Stimulated activated CD8-positive, alpha-beta memory T cell treated with anti-CD3 and anti-CD28 coated beads, Interleukin-15, amount 100 ng/mL, for 1 hour (primary cell): Measurements from ENCODE around the gene GRID1.
"Not testable (repeated sequence)": the region's sequence is repeated elsewhere in the genome, so short reads cannot be mapped to it uniquely, and the experiment has no call there.

Experiments used
- DNase-seq: peaks from one replicate; pipeline ENCODE4 v3.0.0-alpha.2; 2020; ENCODE audit warnings: low read depth

Gene GRID1

DNA sequence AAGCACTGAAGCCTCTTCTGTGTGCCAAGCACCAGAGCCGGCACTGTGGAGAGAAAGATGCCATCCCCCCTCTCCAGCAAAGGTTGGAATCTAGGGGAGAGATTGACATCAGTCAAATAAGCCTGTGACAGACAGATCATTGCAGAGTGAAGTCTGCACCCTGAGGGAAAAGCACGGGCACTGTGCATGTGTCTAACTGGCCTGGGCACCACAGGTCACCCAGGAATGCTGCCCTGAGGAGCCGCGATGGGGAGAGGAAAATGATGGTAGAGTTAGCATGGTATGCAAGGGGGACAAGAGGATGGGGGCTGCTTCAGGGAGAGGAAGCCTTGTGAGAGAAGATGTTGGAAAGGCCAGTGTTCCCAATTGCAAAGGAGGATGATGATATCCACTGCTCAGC lies 261.0 kb downstream of the GRID1 start:
- DNase-seq, result no peak

DNA sequence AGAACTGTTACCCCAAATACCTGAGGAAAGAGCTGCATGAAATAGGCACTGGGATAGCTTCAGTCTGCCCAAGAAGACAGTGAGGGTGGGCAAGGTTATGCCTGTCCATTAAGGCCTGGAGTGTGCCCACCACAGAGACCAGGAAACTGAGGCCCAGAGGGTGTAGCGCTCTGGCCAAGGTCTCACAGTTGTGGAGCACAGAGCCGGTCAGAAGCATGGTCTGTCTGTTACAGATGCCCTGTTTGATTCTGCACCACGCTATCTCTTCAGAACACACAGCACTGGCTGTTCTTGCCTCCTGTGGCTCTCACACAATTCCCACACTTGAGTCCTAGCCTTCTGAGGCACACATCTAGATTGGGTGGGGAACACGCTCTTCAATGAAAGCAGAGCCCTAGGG lies 261.4 kb downstream of the GRID1 start:
- DNase-seq, result no peak

GRCh38 chr10:86104611-86105145 lies 261.9 kb downstream of the GRID1 start:
- DNase-seq, result no peak

DNA sequence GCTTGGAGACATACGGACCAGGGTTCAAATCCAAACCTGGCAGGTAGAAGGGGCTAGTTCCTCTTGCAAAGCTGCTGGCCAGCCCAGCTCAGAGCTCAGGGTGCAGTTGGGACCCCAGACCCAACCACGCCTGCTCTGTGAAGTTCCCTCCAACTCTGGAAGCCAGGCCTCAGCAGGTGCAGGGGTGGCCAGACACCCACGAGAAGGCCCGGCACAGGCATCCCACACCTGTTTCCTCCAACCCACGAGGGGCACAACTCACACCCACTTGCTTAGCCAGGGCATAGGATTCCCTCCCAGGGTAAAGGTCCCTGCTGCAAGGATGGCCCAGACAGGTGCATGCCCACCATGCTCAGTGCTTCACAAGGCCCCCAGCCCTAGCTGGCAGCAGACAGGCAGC lies 262.4 kb downstream of the GRID1 start:
- DNase-seq, result no peak

- DNase-seq, result no peak
These were observed 263.0 kb downstream of the GRID1 start for GRCh38 chr10:86103391-86104101.

- DNase-seq, result no peak
These were observed 264.1 kb downstream of the GRID1 start for GRCh38 chr10:86102451-86102850.

DNA sequence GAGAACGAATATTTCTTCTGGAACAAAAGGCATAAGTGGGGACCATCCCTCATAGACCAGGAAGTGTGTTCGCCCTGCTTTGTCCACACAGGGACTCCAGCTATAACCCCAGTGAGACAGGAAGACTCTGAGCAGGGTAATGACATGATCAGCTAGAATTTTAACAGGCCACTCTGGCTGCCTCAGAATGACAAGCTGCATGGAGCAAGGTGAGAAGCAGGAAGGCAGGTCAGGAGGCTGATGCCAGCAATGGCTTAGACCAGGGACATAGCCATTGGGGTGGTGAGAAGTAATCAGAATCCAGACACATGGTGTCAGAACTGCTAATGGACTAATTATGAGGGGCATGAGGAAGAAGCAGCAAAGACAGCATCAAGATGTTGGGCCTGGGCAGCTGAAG lies 264.6 kb downstream of the GRID1 start:
- no peak for DNase-seq

GRCh38 chr10:86100581-86101061 lies 266.0 kb downstream of the GRID1 start:
- no peak for DNase-seq

GRCh38 chr10:86099542-86100334 lies 266.9 kb downstream of the GRID1 start:
- DNase-seq, result no peak

- no peak for DNase-seq
These were observed 268.3 kb downstream of the GRID1 start for GRCh38 chr10:86098187-86098881.

GRCh38 chr10:86095061-86095460 lies 271.5 kb downstream of the GRID1 start:
- not testable (repeated sequence) for DNase-seq

- not testable (repeated sequence) for DNase-seq
These were observed 274.3 kb downstream of the GRID1 start for GRCh38 chr10:86092311-86092710.

DNA sequence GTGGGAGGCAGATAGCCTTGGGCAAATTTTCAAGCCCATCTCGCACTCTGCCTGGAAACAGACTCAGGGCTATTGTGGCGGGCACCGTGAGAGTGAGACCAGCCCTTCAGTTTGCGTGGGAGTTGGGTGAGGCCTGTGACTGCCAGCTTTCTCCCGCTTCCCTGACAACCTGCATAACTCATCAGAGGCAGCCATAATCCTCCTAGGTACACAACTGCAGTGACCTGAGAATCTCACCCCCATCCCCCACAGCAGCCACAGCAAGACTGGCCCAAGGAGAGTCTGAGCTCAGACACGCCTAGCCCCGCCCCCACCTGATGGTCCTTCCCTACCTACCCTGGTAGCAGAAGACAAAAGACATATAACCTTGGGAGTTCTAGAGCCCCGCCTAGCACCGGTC lies 275.4 kb downstream of the GRID1 start:
- no peak for DNase-seq

DNA sequence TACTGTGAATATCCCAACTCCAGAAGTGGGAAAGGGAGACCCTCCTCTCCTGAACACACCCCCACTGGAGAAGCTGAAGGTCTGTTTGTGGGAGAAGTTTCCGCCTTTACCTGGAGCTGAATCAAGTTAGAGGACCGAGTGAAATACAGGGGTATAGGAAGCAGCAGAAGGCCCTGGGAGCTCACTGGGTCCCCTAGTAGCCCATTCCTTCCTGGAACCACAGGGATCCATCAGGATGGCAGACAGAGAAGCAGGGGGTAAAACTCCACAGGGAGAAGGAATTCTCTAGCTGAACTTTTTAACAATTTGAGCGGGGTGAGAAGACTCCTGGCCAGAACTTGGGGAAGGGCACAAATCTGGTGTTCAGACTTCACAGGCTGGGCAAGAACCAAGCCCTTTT lies 275.8 kb downstream of the GRID1 start:
- DNase-seq, result no peak

- DNase-seq, result no peak
These were observed 278.9 kb downstream of the GRID1 start for GRCh38 chr10:86087716-86088115.

DNA sequence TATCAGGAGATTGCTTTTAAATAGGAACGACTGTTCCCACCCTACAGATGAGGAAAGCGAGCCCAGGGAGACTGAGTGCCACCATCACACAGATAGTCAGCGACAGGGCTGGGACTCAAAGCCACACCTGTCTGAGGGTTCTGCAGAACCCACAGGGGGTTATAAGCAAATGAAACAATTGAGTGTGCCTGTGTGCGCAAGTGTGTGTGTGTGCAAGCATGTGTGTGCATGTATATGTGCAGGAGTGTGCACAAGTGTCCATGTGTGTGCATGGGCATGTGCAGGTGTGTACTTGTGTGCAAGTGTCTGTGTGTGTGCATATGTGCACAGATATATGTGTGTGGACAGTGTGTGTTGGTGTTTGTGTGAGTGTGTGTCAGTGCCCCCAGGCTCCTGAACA lies 280.2 kb downstream of the GRID1 start:
- no peak for DNase-seq

GRCh38 chr10:86085686-86086085 lies 280.9 kb downstream of the GRID1 start:
- no peak for DNase-seq

- DNase-seq, result no peak
These were observed 281.5 kb downstream of the GRID1 start for GRCh38 chr10:86085136-86085535.

GRCh38 chr10:86084585-86084984 lies 282.0 kb downstream of the GRID1 start:
- DNase-seq, result no peak

DNA sequence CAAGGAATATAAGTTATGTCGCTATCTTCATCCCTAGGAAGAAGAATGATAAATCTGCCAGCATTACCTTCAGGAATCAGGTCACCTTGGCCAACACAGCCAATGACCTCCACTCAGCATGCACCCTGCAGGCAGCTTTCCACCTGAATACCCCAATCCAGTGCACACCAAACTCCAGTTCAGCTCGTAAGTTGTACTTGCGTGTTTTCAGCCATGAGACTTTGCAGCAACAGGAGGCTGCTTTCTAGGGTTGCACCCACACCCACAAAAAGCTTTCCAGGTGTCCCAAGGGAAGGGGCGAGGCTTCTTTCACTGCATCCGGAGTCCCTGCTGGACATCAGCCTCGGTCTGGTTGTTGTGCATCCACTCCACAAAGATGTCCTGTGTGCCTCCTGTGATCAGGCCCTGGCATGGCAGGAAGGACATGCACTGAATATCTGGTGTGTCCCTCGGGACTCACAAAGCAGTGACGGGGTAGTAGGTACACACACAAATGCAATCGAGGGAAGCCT lies 282.9 kb downstream of the GRID1 start:
- no peak for DNase-seq

DNA sequence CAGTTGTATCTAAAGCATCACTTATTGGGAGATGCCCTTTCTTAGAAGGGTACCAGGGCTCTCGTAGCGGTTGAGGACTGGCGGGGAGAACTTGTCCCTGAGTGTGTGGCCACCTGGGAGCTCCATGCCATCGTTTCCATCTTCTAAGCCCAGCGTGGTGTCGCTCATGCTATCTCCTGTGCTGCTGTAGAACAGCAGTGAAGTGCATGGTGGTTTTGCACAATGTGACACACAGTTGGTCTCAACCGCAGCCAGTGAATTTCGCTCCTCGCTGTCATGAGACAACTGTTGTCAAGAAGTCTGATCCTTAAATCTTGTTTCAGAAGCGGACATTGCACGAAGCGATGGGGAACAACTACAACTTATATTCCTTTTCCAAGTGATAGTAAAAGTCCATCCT lies 283.4 kb downstream of the GRID1 start:
- DNase-seq, result no peak

DNA sequence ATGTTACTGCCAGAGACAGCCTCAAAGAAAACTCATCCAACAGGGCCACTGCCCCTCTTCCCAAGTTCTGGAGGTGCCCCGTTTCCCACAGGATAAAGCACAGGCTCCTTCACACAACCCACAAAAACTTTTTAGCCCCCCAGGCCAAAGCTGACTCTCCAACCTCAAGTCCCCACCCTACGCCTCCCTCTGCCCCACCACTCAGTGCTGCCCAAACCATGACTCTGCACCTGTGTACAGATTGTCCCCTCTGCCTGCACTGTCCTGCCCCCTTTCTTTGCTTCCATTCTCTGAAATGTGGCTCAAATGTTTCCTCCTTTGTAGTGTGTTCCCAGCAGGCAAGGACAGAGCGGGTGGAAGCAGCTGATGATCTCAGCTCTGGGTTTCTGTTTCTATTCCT lies 284.0 kb downstream of the GRID1 start:
- DNase-seq, result no peak
